ENCODE results near the gene DYNC1I1.

Gene DYNC1I1

GRCh38 chr7:96040250-96040772 lies 268.0 kb downstream of the DYNC1I1 start:
- DNase-seq (ENCODE audit: low read depth): no peak
- no peak overlapping the region for H3K4me3 ChIP-seq (ENCODE audit: low read length)
- TF ChIP-seq CTCF (conservative IDR thresholded peaks at IDR 0.05; ENCODE audit: low read depth, low read length): no peak

- TF ChIP-seq CTCF (conservative IDR thresholded peaks at IDR 0.05; ENCODE audit: low read depth, low read length): no peak
Measured at GRCh38 chr7:96041171-96041570, 268.8 kb downstream of the DYNC1I1 start.

GRCh38 chr7:96045181-96045580 lies 272.8 kb downstream of the DYNC1I1 start:
- no peak overlapping the region for H3K4me3 ChIP-seq (ENCODE audit: low read length)
- TF ChIP-seq CTCF (conservative IDR thresholded peaks at IDR 0.05; ENCODE audit: low read depth, low read length): no peak

More at GRCh38 chr7:96041171-96041570, 268.8 kb downstream of the DYNC1I1 start:
- H3K4me3 ChIP-seq (ENCODE audit: low read length): no peak overlapping the region
- DNase-seq (ENCODE audit: low read depth): no peak

GRCh38 chr7:96045919-96046318 lies 273.6 kb downstream of the DYNC1I1 start:
- no peak overlapping the region for H3K4me3 ChIP-seq (ENCODE audit: low read length)
- TF ChIP-seq CTCF (conservative IDR thresholded peaks at IDR 0.05; ENCODE audit: low read depth, low read length): no peak
- no peak for DNase-seq (ENCODE audit: low read depth)

More at GRCh38 chr7:96045181-96045580, 272.8 kb downstream of the DYNC1I1 start:
- DNase-seq (ENCODE audit: low read depth): no peak

DNA sequence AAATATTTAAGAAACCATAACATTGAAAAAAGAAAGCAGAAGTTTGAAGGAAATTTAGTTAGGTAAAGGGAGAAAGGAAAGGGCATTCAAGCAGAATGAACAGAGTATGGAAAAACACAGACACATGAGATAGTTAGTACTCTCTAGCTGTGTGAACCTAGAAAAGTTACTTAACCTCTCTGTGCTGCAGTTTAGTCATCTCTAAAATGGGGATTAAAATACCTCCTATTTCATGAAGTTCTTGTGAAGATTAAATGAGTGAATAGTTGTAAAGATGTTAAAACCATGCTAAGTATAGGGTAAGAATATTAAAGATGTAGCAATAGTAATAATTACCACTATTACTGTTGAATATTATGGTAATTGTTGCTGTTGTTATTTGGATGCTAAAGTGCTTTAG lies 279.9 kb downstream of the DYNC1I1 start:
- TF ChIP-seq CTCF (conservative IDR thresholded peaks at IDR 0.05; ENCODE audit: low read depth, low read length): no peak
- H3K4me3 ChIP-seq (ENCODE audit: low read length): no peak overlapping the region
- DNase-seq (ENCODE audit: low read depth): no peak

GRCh38 chr7:96052860-96053470 lies 280.6 kb downstream of the DYNC1I1 start:
- no peak overlapping the region for H3K4me3 ChIP-seq (ENCODE audit: low read length)
- no peak for DNase-seq (ENCODE audit: low read depth)
- TF ChIP-seq CTCF (conservative IDR thresholded peaks at IDR 0.05; ENCODE audit: low read depth, low read length): no peak

- no peak overlapping the region for H3K4me3 ChIP-seq (ENCODE audit: low read length)
- TF ChIP-seq CTCF (conservative IDR thresholded peaks at IDR 0.05; ENCODE audit: low read depth, low read length): no peak
- DNase-seq (ENCODE audit: low read depth): no peak
Measured at GRCh38 chr7:96055717-96056116, 283.4 kb downstream of the DYNC1I1 start.
